ENCODE data around the gene MFNG.
A peak's percentile ranks its signal among the peaks of the same experiment; 100 is the strongest.
"Not testable (repeated sequence)": the region's sequence is repeated elsewhere in the genome, so short reads cannot be mapped to it uniquely, and the experiment has no call there.

The MFNG gene

DNA sequence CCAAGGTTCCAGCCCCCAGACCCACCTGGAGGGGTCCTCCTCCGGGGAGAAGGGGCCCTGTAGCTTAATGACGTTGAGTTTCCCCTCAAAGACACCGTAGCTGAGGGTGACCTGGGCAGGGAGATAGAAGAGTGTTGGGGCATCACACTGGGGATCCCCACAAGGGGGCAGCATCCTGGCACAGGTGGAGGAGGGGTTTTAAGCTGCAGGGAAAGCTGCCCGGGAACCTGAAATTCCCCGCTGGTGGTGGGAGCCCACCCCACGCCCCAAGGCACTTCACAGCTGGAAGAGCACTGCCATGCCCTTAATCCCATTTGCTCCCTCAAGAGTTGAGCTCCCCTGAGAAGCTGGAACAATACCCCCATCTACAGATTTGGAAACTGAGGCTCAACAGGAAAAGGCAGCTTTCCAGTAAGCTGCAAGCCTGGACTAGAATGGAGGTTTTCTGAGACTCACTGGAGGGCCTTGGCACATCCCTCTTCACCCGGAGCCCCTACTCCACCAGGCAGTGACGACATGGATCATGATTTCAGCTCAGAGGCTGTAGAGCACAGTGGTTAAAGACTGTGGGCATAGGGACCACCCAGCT, 13.7 kb downstream of the MFNG start:
- peak; percentile 65 for DNase-seq

GRCh38 chr22:37471727-37472417, 14.3 kb downstream of the MFNG start:
- no peak for DNase-seq

- DNase-seq, result no peak
Observed at GRCh38 chr22:37470087-37470445, 16.1 kb downstream of the MFNG start.

GRCh38 chr22:37469416-37470086, 16.6 kb downstream of the MFNG start:
- no peak for DNase-seq

DNA sequence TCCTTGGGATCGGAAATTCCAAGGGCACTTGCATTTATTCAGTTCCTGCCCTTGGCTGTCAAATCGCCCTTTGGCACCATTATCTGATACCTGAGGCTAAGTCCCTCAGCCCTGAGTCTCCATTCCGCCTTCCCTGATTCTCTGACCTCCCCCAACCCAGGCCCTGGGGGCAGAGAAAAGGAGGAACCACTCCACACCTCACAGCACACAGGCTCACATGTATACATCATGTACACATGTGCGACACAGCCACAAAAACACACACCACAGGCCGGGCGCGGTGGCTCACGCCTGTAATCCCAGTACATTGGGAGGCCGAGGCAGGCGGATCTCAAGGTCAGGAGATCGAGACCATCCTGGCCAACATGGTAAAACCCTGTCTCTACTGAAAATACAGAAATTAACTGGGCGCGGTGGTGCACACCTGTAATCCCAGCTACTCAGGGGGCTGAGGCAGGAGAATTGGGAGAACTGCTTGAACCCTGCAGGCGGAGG, 17.9 kb downstream of the MFNG start:
- not testable (repeated sequence) for DNase-seq

GRCh38 chr22:37467391-37467955, 18.7 kb downstream of the MFNG start:
- DNase-seq, result no peak

DNA sequence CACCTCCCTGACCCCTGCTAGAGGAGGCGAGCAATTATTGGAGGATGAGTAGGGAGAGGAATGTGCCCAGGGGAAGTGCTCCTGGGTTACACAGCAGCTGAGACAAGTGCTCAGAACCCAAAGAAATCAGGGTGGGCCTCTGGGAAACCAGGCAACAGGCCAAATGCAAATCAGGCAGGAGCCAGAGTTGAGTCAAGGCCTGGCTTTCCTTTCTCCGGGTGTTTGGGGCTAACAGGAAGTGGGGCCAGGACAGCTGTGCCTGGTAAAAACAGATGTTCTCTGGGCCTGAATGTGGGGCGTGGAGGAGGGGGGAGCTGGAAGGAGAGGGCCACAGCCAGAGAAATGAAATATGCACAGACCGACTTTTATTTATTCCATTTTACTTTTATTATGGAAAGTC, 22.0 kb downstream of the MFNG start:
- no peak for DNase-seq

DNA sequence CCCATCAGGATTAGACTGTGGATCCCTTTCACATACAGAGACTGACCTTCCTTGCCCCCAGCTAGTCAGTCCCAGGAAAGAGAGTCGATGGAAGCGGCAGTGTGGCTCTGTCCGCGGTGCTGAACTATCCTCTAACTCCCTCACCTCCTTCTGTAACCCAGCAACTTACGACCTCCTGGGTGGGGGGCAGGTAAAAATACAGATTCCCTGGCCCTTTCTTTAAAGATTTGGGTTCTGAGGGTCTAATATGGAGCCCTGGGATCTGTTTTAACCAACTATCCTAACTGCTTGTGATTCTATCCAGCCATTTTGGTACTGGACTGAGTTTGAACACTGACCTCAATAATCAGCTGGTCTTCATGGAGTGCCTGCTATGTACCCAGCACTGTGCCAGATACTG, 23.2 kb downstream of the MFNG start:
- no peak for DNase-seq

GRCh38 chr22:37462436-37462835, 23.7 kb downstream of the MFNG start:
- no peak for DNase-seq

DNA sequence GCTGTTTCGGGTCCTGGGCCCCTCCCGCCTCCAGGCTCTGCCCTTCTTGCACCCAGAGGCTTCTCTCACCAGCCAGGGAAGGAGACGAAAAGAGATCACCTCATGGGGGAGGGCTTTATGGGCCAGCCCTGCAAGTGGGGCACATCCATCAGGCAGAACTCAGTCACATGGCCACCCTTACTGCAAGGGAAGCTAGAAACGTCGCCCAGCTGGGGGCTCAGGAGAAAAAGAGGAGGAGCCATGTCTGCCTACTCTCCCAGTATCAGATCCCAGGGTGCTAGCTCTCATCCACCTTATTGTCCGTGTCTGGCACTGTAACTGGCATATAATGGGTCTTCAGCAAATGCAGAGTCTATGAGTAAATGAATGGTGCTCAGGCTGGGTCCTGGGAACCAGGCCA, 24.2 kb downstream of the MFNG start:
- no peak for DNase-seq

DNA sequence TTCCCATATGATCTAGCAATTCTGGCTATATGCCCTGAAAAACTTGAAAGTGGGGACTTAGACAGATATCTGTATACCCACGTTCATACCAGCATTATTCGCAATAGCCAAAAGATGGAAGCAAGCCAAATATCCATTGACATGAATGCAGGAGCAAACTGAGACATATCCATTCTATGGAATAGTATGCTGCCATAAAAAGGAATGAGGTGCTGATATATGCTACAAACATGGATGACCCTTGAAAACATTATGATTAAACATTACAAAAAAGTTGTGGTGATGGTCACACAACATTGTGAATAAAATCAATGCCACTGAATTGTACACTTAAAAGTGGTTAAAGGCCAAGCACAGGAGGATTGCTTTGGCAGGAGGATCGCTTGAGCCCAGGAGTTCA, 25.5 kb downstream of the MFNG start:
- no peak for DNase-seq

- no peak for DNase-seq
Observed at GRCh38 chr22:37459206-37459605, 27.0 kb downstream of the MFNG start.

GRCh38 chr22:37457093-37457893, 28.9 kb downstream of the MFNG start:
- DNase-seq, result peak; percentile 95

GRCh38 chr22:37456346-37456745, 29.8 kb downstream of the MFNG start:
- DNase-seq, result no peak

- no peak for DNase-seq
Observed at GRCh38 chr22:37455896-37456295, 30.3 kb downstream of the MFNG start.

GRCh38 chr22:37454857-37455686, 31.1 kb downstream of the MFNG start:
- DNase-seq, result no peak

DNA sequence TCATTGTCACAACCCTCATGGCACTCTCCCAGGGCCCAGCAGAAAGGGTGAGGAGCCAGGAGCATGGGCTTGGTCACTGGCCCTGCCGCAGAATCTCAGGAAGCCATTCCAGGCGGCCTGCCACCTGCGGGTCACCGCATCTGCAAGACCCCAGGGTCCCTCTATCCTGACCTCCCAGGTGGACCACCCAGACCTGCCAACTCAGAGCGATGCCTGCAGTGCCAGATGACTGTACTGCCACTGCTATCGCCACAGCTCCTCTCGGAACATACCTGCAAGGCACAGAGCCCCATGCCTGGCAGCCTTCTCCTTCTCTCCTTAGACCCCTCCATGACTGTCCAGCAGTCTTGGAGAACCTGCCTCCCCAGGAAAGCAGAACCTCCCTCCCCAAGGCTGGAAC, 32.5 kb downstream of the MFNG start:
- DNase-seq, result no peak

- DNase-seq, result no peak
Observed at GRCh38 chr22:37451218-37451617, 35.0 kb downstream of the MFNG start.

GRCh38 chr22:37449331-37450001, 36.7 kb downstream of the MFNG start:
- DNase-seq, result no peak

- DNase-seq, result no peak
Observed at GRCh38 chr22:37448516-37449127, 37.6 kb downstream of the MFNG start.

GRCh38 chr22:37445501-37445900, 40.7 kb downstream of the MFNG start:
- no peak for DNase-seq
